GM12892 (cell line): Measurements from ENCODE around the gene HINT1.
"Not testable (repeated sequence)": the region's sequence is repeated elsewhere in the genome, so short reads cannot be mapped to it uniquely, and the experiment has no call there.

Experiments
- DNase-seq: peaks from one replicate; pipeline ENCODE4 v3.0.0; 2011; ENCODE audit not compliant: insufficient read length
- FAIRE-seq: peaks from 2 replicates; lab custom pipeline; 2011; peaks lifted over from hg19 to GRCh38; lab: Jason Lieb, UNC
- POLR2A ChIP-seq: IDR thresholded peaks from 2 replicates; pipeline ENCODE4 v1.6.1; 2011; ENCODE audit warnings: low read depth, low read length, control low read depth
- POLR2AphosphoS5 ChIP-seq: IDR thresholded peaks from 2 replicates; pipeline ENCODE4 v1.6.1; 2011; ENCODE audit warnings: low read depth, low read length, control low read depth
- TAF1 ChIP-seq: IDR thresholded peaks from 2 replicates; pipeline ENCODE4 v1.6.1; 2011; ENCODE audit warnings: low read depth, mild to moderate bottlenecking, control low read depth, low read length, borderline replicate concordance

The HINT1 gene

GRCh38 chr5:131142970-131143617 is 22.0 kb downstream of the HINT1 start:
- DNase-seq = no peak
- TF ChIP-seq POLR2AphosphoS5 = no peak
- no peak for TF ChIP-seq TAF1
- no peak for TF ChIP-seq POLR2A
- no peak for FAIRE-seq

GRCh38 chr5:131139321-131139720 is 25.7 kb downstream of the HINT1 start:
- no peak for FAIRE-seq
- TF ChIP-seq POLR2AphosphoS5 = no peak
- no peak for TF ChIP-seq TAF1
- TF ChIP-seq POLR2A = no peak

GRCh38 chr5:131138406-131138805 is 26.6 kb downstream of the HINT1 start:
- not testable (repeated sequence) for FAIRE-seq, DNase-seq

More at GRCh38 chr5:131139321-131139720, 25.7 kb downstream of the HINT1 start:
- no peak for DNase-seq

- DNase-seq, FAIRE-seq: not testable (repeated sequence)
Measured at GRCh38 chr5:131133091-131133490, 32.0 kb downstream of the HINT1 start.

- TF ChIP-seq TAF1 = no peak
- no peak for TF ChIP-seq POLR2A
- no peak for TF ChIP-seq POLR2AphosphoS5
- DNase-seq = no peak
- no peak for FAIRE-seq
Measured at GRCh38 chr5:131129306-131129705, 35.8 kb downstream of the HINT1 start.

GRCh38 chr5:131127244-131127643 is 37.8 kb downstream of the HINT1 start:
- DNase-seq, FAIRE-seq: not testable (repeated sequence)

GRCh38 chr5:131114754-131115153 is 50.3 kb downstream of the HINT1 start:
- no peak for DNase-seq
- TF ChIP-seq POLR2A = no peak
- no peak for TF ChIP-seq POLR2AphosphoS5
- TF ChIP-seq TAF1 = no peak
- FAIRE-seq = no peak

GRCh38 chr5:131112424-131112823 is 52.6 kb downstream of the HINT1 start:
- DNase-seq (no peak), FAIRE-seq (no peak)
- no peak for TF ChIP-seq POLR2AphosphoS5
- TF ChIP-seq POLR2A = no peak
- TF ChIP-seq TAF1 = no peak

- FAIRE-seq (no peak), DNase-seq (no peak)
- TF ChIP-seq TAF1 (no peak), POLR2A (no peak), POLR2AphosphoS5 (no peak)
Measured at GRCh38 chr5:131110256-131110594, 54.8 kb downstream of the HINT1 start.

- TF ChIP-seq POLR2AphosphoS5 = no peak
- no peak for TF ChIP-seq POLR2A
- TF ChIP-seq TAF1 = no peak
- DNase-seq (no peak), FAIRE-seq (no peak)
Measured at GRCh38 chr5:131109540-131110255, 55.4 kb downstream of the HINT1 start.
